HG03045 (cell line): ENCODE measurements around the gene FAM83E.
"Not testable (repeated sequence)": the region's sequence is repeated elsewhere in the genome, so short reads cannot be mapped to it uniquely, and the experiment has no call there.

Experiments used
- ATAC-seq: cut with Tn5 transposase; IDR thresholded peaks from one replicate; pipeline ENCODE4 v1.9.1; 2021; ENCODE audit warnings: mild to moderate bottlenecking, moderate library complexity; ENCODE audit not compliant: unreplicated experiment

FAM83E gene

GRCh38 chr19:48641850-48642249, 27.0 kb upstream of the FAM83E start:
- no peak for ATAC-seq

DNA sequence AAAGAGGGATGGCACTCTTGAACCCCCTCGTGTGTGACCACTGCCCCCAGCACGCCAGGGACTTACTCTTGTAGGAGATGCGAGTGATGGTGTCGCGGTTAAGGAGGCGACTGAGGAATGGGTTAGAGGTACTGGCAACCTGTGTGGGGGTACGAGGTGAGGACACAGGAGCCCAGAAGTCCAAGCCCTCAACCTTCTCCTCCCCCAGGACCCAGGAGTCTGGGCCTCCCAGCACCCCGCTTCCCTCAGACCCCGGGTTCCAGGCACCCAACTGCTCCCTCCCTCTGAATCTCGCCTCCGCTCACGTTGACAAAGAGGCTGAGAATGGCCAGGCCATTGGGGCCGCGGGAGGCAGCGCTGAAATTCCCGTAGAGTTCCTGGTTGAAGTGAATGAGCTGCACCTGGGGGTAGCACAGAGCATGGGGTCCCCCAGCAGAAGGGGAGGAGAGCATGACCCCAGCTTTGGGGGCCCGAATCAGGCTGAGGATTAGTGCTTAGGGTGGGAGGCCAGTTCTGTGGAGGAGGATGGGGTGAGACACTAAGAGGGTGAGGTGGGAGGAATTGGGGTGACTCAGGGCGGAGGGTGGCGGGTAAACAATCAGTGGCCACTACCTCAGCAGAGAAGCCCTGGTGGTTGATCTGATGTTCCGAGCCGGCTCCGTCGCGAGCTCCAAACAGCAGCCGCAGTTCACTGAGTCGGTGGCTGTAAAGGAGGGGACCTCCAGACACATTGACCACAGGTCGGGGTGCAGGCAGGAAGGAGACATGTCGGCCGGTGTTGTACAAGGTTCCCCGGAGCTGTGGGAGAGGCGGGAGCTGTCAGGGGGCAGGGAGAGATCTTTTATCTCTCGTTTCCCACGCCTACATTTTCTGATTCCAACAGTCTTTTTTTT, 24.9 kb upstream of the FAM83E start:
- no peak for ATAC-seq

- ATAC-seq = no peak
Measured at GRCh38 chr19:48638831-48639381, 24.0 kb upstream of the FAM83E start.

DNA sequence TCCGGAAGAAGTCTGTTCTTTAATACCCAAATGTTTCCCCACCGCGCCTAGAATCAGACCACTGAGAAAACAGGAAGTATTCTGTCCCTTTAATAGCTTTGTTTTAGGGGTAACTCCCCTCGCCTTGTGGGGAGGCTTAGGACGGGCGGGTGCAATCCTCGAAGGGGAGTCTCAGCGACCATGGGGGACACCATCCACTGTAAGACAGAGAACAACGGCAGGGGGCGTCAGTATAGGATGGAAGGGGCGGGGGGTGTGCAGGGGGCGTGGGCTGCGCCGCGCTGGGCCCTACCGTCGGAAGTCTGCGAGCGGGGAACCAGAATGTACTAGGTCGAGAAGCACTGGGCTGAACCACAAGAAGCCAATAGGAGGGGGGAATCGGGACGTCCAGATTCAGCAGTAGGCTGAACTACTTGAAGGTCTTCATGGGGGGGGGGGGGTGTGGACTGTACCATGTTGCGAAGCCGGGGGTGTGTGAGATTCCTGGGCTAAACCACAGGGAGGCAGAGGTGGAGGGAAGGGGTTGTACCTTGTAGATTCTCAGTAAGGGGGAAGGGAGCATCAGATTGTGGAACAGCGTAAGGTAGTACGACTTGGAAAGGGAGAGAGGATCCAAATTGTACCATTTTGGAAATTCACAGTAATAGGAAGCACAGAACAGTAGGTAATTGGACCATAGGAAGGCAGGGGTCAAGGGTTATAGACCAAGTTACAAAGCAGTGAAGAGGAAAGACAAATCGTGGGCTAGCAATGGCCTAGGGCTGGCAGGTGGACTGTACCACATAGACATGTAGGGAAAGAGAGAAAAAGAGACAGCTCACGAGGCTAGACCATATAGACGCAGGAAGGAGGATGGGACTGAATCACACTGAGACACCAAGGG, 23.3 kb upstream of the FAM83E start:
- ATAC-seq = peak; percentile 11

- ATAC-seq = peak; percentile 65
Measured at GRCh38 chr19:48637449-48637947, 22.6 kb upstream of the FAM83E start.

DNA sequence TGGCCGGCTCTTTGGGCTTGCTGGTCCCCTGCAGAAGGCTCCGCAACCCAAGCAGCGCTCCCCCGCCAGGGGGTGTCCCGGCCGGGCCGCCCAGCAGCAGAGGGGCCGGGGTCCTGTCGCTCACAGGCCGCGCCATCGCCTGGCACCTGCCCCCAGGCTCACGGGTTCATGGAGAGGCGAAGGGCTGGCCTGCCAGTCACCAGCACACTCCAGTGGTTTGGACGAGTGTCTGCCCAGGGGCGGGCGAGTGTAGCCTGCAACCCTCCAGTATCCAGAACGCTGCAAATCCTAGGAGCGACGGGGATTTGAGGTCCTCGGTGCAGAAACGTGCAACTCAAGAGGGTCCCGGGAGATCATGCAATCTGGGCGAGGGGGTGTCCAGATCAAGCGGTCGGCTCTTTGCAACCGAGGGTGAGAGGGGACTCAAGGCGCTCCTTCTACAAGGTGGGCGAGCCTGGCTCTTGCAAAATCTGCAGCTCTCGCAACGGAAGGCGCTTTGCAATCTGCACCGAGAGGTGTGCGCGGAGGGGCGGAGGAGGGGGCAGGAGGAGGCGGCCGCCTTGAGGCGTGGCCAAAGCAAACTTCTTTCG, 22.1 kb upstream of the FAM83E start, which contains the start of gene DBP:
DBP (minus strand) TSS at position 521 of the 590 bp plus-strand sequence; CDS start at position 136, 385 bp downstream.
- no peak for ATAC-seq

GRCh38 chr19:48635966-48636858, 21.3 kb upstream of the FAM83E start:
- ATAC-seq = no peak

DNA sequence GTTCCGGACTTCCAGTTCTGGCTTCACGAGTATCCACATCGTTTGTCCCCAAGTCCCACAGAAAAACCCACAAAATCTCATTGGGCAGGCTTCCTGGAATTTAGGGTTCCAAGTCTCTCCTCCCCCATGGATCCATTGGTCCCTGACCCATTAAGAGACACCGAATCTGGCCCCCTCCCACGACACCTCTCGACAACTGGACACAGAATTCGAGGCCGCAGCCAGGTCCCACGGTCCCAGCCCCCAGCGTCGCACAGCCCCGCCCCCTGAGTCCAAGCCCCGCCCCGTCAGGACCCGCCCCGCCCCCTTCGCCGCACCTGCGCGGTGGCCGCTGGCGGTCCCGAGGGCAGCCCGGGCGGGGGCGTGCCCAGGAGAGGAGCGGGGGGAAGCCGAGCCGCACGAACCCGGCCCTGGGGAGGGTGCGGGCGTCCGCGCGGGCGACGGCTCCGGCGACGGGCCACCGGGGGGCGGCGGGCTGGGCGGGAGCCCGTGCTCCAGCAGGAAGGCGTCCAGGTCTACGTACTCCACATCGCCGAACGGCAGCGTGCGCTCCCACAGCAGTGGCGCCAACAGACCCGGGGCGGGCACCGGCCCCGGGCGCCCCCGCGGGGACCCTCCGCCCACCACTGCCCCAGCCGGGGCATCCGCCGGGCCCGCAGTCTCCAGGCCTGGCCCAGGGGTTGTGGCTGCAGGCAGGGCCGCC, 20.5 kb upstream of the FAM83E start:
- ATAC-seq = no peak

- peak; percentile 29 for ATAC-seq
Measured at GRCh38 chr19:48634424-48635262, 19.8 kb upstream of the FAM83E start.

- ATAC-seq = no peak
Measured at GRCh38 chr19:48634036-48634342, 19.1 kb upstream of the FAM83E start.

DNA sequence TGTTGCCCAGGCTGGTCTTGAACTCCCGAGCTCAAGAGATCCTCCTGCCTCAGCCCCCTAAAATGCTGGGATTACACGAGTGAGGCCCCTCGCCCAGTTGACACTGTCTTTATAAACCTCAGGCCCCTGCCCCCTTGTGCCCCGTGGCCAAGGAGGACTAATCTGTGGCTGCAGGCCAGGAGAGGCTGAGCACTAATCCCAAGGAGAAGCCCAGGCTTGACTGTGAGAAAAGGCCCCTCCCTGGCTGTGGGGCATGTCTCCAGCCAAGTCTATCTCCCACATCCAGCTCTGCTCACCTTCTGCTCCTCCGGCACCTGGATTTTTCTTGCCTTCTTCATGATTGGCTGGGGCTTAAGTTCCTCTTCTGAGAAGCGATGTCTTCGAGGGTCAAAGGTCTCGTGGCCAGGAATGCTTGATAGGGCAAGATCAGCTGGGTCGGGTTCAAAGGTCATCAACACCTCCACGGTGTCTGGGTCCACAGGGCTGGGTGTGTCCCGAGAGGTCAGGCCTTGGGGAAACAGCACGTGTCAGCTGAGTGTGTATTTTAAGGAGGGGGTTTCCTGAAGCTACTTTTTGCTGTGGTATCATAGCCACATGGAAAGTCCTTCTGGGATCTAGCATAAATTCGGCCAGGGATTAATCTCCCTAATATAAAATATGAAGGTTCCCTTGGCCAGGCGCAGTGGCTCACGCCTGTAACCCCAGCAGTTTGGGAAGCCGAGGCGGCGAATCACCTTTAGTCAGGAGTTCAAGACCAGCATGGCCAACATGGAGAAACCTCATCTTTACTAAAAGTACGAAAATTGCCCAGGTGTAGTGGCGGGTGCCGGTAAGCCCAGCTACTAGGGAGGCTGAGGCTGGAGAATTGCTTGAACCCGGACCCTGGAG, 18.5 kb upstream of the FAM83E start:
- no peak for ATAC-seq

- ATAC-seq = no peak
Measured at GRCh38 chr19:48632692-48633147, 17.8 kb upstream of the FAM83E start.

DNA sequence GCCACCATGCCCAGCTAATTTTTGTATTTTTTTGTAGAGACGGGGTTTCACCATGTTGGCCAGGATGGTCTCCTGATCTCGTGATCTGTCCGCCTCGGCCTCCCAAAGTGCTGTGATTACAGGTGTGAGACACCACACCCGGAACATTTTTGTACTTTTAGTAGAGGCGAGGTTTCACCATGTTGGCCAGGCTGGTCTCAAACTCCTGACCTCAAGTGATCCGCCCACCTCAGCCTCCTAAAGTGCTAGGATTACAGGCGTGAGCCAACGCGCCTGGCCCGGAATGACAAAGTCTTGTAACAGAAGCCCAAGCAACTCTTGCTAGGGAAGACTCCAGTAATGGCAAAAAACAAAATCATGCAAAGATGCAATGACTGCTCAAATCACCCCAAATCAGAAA, 17.4 kb upstream of the FAM83E start:
- not testable (repeated sequence) for ATAC-seq

GRCh38 chr19:48631225-48631624, 16.3 kb upstream of the FAM83E start:
- no peak for ATAC-seq

GRCh38 chr19:48630296-48631063, 15.6 kb upstream of the FAM83E start:
- no peak for ATAC-seq

- ATAC-seq = no peak
Measured at GRCh38 chr19:48629599-48630295, 14.9 kb upstream of the FAM83E start.
